ENCODE measurements around the gene GNAI3.
A peak's percentile ranks its signal among the peaks of the same experiment; 100 is the strongest.

The GNAI3 gene

DNA sequence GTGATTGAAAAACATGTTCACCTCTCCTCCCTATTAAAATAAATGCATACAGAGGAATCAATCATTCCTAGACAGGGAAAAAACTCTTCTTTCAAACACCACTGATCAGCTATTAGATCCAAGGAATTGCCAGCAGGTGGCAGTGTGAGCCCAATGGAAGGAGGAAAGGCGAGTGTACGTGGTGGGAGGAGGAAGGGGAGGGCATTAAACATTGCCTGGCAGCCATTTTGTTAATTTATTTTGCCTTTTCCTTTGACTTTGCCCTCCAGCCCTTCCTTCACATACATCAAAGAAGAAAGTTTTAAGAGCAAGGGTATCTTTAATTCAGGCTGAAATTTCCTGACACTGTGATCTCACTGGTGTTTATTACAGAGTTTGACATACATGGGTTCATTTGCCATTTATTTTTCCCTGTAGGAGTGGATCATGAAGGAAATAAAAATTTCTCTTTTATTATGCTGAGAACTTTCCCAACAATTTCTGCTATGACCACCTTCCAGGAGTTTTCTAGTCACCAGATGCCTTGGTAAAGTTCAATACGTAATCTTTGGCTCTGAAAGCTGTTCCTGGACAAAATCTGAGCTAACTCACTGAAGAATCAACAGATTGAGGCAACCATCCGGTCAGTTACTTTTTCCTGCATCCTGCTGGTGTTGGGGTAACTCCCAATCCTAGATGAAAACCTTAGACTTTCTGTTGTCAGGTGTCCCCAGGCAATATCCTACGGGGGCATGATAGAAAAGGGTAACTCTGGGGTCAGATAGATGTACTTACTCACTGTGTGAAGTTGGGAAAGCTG, 1.9 kb upstream of the GNAI3 start:
- peak; percentile 92 for DNase-seq (ENCODE audit: low spot score)

DNA sequence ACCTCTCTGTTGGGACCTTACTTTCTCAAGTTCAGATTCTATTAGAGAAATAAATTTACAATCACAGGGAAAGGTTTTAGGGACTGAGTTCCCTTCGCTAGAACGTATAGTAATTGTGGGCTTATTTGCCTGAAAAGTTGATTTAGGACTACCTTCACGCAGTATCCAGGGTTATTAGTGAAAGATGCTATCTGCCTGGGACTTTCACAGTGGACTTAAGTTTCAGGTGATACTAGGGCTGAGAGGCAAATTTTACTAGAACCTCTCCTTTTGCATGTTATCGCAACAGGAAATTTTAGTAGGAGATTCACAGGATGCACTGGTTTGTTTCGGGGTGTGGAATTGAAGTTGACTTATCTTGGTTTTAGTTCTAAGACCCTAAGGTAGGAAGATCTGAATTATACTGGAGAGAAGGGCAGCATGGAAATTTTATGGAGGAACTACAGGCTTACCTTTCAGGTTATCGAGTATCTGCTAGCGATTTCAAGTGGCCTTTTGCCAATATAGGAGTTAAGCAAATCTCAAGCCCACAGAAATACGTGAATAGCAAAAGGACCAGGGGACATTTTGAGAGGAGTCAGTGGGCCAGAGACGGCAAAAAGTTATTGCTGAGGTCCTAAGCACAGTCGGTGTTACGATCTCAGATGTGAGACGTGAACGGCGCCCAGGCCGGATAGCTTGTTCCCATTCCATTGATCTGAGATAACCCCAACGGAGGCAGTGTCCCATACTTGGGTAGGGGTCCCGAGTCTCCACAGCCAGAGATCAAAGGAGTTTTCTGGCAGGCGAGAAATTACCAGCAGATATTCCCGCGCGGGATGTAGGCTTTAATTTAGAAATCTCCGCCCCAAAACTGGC, 723 bp upstream of the GNAI3 start:
- peak; percentile 2 for DNase-seq (ENCODE audit: low spot score)

DNA sequence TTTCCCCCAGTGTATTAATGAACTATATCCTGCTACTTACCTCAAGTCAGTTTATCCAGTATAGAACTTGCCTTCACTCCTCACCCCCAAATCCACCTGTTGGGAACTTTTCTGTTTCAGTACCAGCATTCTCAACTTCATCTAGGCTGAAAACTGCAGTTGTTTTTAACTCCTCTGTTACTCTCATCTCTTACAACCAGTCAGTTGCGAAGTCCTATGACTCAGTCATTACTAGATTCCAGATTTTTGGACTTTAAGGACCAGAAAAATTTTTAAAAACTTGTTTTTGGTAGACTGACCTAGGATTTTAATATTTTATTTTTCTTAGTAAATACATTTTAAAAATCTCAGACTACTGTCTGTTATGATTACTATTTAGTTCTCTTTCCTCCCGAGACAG, 8.1 kb downstream of the GNAI3 start:
- no peak for DNase-seq (ENCODE audit: low spot score)

DNA sequence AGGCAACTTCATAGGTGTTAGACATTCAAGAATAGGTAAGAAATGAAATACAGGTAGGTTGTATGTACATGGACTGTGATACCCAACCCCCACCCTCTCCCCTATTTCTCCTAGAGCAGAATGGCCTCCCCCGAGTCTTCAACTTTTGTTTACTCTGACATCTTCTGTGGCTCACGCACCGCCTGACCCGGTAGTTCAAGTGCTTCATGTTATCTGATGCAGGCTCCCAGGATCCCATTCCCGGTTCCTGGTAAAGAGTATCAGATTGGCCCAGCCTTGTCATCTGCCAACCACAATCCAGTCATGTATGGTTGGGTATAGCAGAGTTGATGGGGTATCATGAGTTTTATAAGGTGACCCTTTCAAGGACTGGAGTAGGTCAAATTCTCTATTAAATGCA, 9.1 kb downstream of the GNAI3 start:
- no peak for DNase-seq (ENCODE audit: low spot score)

DNA sequence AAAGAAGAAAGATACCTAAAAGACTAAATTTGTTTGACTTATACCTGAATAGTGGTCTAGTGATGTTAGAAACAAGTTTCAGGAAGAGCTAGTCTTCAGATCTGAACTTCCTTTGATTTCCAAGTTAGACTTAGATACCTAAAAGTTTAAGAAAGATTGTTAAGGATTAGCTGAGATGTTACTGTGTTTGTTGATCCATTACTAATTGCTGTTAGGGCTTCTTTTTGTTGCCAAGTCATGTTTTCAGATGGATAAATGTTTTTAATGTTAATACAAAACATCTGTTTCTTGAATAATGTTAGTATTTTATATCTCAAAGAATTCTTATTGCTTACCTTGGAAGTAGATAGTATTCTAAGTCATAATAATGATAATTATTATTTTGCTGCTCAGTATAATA, 11.6 kb downstream of the GNAI3 start:
- DNase-seq (ENCODE audit: low spot score), result no peak

DNA sequence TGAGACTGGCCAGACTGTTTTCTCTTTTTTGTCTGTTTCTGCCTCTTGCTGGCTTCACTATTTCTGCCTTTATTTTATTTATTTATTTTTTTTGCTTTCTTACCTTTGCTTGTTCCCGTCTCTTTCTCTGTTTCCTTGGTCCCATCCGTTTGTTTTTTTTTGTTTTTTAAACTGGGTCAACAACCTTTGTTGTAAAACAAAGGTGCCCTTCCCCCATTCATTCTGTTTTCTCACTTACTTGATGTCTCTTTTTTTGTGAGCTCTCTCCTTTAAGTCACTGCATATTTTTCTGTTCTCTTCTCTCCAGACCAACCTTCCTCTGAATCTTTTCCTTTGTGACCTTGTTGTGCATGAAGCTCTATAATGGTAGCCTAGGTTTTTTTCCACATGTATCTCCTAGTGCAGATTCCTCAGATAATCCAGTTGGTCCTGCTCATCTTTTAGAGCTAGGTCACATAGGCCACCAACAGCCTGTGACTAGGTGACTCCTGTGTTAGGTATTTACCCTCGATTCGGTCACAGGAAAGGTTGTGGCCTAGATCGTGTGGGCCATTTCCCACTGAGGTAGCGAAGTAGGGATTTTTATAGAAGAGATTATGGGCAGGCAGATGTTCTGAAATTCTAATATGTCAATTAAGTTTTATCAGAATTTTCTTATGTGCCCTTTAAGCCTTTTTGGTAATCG, 15.9 kb downstream of the GNAI3 start:
- no peak for DNase-seq (ENCODE audit: low spot score)

DNA sequence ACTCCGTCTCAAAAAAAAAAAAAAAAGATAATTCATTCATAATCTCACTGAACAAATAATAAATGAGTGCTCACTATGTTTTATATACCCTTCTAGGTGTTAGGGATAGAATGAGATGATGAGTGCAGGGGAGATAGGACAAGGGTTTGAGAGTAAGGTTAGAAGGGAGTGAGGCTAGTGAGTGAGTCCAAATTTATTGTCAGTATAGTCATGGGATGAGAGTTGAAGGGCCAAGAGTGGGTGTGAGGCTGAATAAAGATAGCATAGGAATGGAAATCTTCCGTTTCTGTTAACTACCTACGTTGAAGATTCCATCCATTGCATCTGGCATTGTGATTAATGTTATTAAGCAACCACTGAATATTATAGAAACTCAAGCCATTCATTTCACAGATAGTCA, 16.8 kb downstream of the GNAI3 start:
- no peak for DNase-seq (ENCODE audit: low spot score)

DNA sequence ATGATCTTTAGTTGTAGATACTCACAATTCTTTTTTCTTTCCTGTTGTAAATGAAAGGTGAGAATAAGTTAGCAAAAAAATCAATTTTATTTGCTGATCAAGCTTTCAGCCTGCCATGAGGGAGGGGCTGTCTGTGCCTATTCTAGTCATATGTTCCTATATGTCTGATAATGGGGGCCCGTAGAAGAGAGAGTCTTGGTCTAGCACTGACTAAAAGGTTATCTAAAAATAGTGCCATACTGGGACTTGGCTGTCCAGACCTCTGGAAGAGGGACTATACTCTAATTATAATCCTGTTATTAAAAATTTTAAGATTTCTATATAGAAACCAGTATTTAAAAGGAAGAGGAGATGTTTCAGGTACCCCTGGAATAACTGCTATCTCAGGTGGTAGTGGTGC, 18.6 kb downstream of the GNAI3 start:
- no peak for DNase-seq (ENCODE audit: low spot score)

DNA sequence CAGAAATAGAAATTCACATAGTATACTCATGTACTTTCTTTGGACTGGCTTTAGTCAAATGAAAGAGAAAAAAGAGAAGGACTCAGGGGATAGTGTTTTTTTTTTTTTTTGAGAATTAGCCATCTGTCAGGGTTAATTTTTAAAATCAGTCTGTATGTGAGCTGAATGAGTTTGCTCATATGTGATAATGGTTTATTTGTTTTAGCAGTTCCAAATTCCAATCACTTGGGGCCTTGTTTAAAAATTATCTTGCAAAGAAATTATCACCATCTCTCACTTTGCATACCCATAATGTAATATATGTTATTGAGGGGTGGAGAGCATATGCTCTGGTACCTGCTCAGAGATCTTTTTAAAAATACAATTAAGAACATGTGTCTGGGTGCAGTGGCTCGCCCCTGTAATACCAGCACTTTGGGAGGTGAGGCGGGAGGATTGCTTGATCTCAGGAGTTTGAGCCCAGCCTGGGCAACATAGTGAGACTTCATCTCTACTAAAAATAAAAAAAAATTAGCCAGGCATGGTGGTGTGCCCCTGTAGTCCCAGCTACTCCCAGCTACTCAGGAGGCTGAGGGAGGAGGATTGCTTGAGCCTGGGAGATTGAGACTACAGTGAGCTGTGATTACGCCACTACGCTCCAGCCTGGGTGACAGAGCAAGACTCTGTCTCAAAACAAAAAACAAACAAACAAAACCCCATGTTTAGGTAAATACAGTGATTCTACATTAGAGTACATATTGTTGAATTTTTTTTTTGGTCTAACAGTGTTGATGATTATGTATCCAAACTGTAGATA, 19.7 kb downstream of the GNAI3 start:
- no peak for DNase-seq (ENCODE audit: low spot score)

DNA sequence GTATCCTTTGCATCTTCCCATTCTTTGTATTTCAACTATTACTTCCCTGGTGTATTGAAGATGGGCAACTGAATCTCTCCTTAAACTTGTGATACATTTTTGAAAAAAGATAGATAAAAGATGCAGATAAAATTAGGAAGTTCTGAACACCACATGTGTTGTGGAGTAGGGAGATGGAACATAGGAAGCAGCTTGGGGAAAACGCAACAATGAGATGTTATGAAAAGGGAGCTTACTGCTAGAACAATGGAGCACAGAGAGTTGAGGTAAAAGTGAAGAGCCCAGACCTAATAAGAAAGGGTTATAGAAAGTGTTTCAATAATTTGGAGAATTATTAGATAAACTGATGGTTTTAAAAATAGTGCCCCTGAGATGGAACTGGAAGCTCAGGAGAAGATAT, 20.9 kb downstream of the GNAI3 start:
- DNase-seq (ENCODE audit: low spot score), result no peak

DNA sequence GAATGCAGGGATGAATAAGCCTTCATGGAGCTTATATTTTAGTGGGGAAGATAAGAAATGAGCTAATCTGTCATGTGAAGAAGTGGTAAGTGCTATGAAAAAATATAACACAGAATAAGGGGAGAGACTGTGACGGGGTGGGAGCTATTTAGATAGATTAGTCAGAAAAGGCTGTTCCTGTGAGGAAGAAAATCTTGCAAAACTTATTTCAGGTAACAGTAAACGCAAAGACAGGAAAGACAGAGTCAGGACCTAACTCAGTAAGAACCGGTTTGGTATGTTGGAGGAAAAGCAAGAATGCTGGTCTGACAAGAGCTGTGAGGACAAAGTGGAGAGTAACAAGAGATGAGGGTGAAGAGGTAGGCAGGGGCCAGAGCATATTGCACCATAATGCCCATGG, 22.0 kb downstream of the GNAI3 start:
- no peak for DNase-seq (ENCODE audit: low spot score)

DNA sequence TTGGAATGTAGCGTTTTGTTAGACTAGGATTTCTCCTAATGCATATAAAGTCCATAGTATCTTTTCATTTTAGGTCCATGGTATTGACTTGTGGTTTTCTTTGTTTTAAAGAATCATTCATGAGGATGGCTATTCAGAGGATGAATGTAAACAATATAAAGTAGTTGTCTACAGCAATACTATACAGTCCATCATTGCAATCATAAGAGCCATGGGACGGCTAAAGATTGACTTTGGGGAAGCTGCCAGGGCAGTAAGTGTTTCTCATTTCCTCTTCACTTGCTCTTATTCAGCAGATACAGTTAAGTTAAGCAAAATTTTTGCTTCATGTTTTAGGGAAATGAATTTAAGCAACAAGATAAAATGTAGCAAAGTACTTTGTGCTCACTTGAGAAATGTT, 25.4 kb downstream of the GNAI3 start:
- no peak for DNase-seq (ENCODE audit: low spot score)

DNA sequence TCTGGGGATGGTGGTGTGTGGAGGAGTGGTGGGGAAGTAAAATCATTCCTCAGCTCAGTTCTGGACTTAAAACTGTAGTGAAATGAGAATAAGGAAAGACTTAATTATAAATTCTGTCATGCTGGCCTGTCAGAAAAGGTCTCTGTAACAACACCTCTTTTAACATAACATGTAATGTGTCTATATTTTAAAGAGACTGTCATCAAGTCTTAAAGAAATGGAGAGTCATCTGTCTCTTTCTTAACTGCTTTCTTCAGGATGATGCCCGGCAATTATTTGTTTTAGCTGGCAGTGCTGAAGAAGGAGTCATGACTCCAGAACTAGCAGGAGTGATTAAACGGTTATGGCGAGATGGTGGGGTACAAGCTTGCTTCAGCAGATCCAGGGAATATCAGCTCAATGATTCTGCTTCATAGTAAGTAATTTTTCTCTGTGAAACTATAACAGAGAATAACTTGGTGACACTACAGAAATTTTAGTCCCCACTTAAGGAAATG, 30.6 kb downstream of the GNAI3 start:
- DNase-seq (ENCODE audit: low spot score), result no peak

DNA sequence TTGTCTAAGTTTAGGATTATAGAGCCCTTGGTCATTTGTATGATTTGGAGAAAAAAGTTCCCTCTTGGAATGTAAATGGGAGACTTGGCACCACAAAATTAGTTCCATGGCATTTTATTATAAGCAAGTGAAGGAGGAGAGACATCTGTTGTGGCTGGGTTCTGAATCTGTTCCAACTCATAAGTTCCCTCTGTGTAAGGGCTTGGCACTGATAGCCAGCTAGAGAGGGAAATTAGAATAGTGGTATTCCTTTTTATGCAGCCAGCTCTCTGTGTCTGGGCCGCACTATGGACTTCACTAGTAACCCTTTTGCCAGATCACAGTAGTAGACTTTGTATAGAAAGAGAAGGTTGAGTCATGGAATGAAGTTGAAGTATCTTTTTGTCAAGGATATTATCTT, 31.1 kb downstream of the GNAI3 start:
- DNase-seq (ENCODE audit: low spot score), result no peak

DNA sequence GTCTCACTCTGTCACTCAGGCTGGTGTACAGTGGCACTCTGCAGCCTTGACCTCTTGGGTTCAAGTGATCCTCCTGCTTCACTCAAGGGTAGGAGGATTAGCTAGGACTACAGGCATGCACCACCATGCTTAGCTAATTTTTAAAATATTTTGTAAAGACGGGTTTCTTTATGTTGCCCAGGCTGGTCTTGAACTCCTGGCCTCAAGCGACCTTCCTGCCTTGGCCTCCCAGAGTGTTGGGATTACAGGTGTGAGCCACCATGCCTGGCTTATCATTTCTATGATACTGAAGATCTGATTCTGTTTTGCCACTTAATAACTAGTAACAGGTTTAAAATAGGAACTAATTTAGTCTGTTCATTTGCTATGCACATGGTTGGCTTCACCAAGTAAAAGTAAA, 33.6 kb downstream of the GNAI3 start:
- DNase-seq (ENCODE audit: low spot score), result no peak

DNA sequence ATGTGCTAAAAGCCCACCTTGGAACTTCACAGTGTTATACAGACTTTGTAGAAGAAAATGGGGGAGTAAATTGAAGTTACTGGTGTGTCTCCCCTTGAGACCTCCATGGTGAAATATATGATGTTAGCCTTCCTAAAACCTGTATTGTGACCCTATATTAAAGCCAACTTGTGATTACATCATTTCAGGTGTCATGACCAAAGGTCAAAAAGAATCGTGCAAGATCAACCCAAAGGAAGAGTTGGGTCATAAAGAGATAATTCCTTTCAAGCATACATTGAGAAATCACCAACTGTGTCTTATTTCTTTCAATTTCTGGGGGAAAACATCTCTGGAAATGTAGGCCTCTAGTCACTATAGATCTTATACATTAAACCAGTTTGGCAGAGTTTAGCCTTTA, 36.4 kb downstream of the GNAI3 start:
- DNase-seq (ENCODE audit: low spot score), result no peak

DNA sequence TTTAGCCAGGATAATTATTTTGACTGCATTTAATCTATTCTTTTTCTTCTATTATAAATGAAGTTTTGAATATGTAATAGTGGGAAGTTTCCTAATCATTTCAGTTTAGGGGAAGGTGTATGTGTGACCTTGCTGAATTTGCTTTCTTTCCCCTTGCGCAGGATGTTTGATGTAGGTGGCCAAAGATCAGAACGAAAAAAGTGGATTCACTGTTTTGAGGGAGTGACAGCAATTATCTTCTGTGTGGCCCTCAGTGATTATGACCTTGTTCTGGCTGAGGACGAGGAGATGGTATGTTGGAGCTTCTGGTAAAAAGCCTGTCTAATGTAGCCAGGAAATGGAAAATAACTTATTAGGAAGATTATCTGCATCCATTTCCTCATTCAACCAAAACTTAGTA, 37.6 kb downstream of the GNAI3 start:
- DNase-seq (ENCODE audit: low spot score), result no peak

DNA sequence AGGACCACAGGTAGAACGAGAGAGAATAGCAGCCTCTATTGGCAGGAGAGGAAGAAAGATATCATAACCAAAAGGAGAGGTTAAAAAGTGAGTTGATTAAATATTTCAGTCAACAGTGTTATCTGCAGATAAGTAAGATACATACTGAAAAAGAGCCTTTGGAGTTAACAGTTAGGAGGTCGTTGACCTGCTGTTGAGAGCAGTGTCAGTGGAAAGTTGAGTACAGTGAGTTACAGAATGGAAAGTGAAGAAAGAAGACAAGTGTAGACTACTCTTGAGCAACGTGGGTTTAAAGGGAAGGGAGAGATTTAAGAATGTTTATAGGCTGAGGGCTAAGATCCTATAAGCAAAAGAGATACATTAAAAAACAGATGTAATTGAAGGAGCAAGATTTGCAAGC, 40.8 kb downstream of the GNAI3 start:
- DNase-seq (ENCODE audit: low spot score), result no peak

DNA sequence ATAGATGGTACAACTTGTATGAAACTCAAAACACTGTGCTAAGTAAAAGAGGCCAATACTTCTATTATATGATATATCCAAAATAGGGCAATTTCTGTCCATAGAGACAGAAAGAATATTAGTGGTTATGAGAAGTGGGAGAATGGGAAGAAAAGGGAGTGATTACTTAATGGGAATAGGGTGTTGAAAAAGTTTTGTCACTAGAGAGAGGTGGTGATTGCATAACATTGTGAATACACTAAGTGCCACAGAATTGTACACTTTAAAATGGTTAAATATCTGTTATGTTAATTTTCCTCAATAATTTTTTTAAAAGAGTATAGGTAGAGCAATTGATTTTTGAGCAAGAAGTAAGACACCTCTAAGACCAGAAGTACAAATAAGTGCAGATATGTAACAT, 41.3 kb downstream of the GNAI3 start:
- no peak for DNase-seq (ENCODE audit: low spot score)

DNA sequence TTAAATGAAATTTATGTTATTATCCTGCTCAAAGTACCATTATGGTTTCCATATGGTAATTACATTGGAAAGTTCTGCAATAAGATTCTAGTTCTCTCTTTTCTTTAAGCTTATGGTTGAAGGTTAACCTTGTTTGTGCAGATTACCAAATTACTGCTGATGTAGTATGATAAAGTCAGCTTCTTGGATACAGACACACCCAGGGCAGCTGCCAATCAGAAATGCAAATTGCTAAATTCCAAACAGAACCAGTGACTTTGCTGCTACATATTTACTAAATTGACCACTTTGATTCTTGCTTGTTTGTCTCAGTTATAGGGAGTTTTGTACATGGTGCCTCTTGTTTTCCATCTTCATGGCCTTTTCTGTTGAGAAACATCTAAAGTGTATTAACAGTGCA, 44.5 kb downstream of the GNAI3 start:
- DNase-seq (ENCODE audit: low spot score), result no peak

DNA sequence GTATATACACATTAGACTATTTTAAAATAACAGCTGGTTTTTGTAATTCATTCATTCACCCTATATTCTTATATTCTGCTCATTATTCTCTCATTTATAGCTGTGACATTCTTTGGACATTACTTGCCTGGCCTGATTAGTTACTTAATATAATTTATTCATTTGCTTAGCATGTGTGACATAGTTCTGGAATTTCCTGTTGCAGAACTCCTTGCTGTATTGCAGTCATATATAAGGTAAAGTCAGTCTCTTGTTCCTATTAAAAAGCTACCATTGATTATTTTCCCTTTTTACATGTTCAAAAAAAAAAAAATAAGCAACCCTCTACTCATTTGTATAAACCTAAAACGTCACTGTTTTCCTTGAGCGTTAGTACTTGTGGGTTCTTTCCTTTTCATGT, 47.1 kb downstream of the GNAI3 start:
- no peak for DNase-seq (ENCODE audit: low spot score)

DNA sequence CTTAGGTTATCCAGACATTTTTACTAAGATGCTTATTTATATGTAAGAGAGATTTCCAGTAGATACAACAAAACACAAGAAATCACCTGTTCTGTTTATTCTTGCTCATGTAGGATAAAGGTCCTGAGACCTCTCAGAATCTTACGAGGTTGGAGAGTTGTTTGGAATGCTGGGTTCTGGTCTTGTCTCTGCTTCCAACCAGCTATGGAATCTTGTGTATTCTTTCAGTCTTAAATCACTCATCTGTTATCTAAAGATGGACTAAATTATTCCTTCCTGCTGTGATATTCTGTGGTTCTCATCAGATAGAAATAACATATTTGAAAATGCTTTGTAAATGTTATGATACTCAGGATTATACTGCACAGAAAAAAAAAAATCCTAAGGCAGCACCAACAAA, 49.7 kb downstream of the GNAI3 start:
- no peak for DNase-seq (ENCODE audit: low spot score)

Data from CD4-positive, alpha-beta T cell treated with Interleukin-2 at 100 ng/mL for 4 hours (primary cell).